Right lobe of liver (tissue), 4 donors: ENCODE results near the gene PTPRD.

Experiments used
- POLR2A ChIP-seq: fragments of 450-650 bp; IDR thresholded peaks from one replicate; pipeline ENCODE4 v1.6.1; 2017; ENCODE audit warnings: antibody characterized with exemption, mild to moderate bottlenecking
- TF ChIP-seq, protein P1 (sequence below), 4 donors: fragments of 200-600 bp in 3 of 4; fragments of 450-650 bp in 1 of 4; IDR thresholded peaks; one replicate each; pipeline versions ENCODE4 v1.5.1 to v1.8.0; 2016 to 2022; ENCODE audit warnings: antibody characterized with exemption in 4 of 4, mild to moderate bottlenecking in 2 of 4
- donor health status: DM: no; HTN: no; CAD: no.
- donor health status: DM: no; HTN: no; CAD: no.
- donor health status: DM: no; HTN: yes; CAD: no.

DNA sequence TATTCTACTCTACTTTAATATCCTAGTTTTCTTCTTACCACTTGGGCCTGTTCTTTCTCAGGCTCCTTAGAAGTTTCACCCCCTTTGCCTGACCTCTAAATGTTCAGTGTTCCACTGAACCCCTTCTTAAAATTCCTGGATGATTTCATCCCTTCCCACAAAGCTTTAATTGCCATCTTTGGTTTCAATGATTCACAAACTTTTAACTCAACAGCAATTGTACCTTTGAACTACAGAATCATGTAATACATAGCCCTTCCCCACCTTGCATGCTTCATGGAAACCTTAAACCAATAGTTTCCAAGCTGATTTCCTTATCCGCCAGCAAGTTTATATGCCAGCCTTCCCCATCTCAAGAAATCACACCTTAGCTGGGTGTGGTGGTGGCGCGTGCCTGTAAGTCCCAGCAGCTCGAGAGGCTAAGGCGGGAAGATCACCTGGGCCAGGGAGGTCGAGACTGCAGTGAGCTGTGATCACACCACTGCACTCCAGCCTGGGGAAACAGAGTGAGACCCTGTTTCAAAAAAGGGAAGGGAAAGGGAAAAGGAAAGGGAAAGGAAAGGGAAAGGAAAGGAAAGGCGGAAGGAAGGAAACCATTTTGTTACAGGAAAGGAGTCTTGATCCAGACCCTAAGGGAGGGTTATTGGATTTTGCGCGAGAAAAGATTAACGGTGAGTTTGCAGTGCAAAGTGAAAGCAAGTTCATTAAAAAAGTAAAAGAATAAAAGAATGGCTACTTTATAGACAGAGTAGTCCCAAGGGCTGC is 1789.5 kb downstream of the PTPRD start:
- TF ChIP-seq, protein P1, sequence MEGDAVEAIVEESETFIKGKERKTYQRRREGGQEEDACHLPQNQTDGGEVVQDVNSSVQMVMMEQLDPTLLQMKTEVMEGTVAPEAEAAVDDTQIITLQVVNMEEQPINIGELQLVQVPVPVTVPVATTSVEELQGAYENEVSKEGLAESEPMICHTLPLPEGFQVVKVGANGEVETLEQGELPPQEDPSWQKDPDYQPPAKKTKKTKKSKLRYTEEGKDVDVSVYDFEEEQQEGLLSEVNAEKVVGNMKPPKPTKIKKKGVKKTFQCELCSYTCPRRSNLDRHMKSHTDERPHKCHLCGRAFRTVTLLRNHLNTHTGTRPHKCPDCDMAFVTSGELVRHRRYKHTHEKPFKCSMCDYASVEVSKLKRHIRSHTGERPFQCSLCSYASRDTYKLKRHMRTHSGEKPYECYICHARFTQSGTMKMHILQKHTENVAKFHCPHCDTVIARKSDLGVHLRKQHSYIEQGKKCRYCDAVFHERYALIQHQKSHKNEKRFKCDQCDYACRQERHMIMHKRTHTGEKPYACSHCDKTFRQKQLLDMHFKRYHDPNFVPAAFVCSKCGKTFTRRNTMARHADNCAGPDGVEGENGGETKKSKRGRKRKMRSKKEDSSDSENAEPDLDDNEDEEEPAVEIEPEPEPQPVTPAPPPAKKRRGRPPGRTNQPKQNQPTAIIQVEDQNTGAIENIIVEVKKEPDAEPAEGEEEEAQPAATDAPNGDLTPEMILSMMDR (IDR thresholded peaks at IDR 0.05): no peak
- no peak for TF ChIP-seq POLR2A
